ENCODE data around the gene CRYBA2.

Gene CRYBA2

GRCh38 chr2:218958276-218958675, 34.9 kb downstream of the CRYBA2 start:
- TF ChIP-seq CTCF (IDR thresholded peaks at IDR 0.05) = no peak
- DNase-seq = no peak
- Mint-ChIP-seq H3K36me3 (ENCODE audit: low read depth) (no peaks in the 10 kb centered on the region), H3K27ac (no peak overlapping the region), H3K9me3 (no peaks in the 10 kb centered on the region), H3K27me3 (ENCODE audit: low read depth, poor library complexity) (peaks cover 78% of the 10 kb centered on the region), H3K4me3 (peak overlapping the region; percentile 82), H3K4me1 (peaks cover 29% of the 10 kb centered on the region)

- no peak for DNase-seq
- H3K9me3 Mint-ChIP-seq = no peaks in the 10 kb centered on the region
- no peaks in the 10 kb centered on the region for H3K36me3 Mint-ChIP-seq (ENCODE audit: low read depth)
- H3K27me3 Mint-ChIP-seq (ENCODE audit: low read depth, poor library complexity) = peaks cover 76% of the 10 kb centered on the region
- peak overlapping the region; percentile 82 for H3K4me3 Mint-ChIP-seq
- TF ChIP-seq CTCF (IDR thresholded peaks at IDR 0.05) = no peak
- H3K4me1 Mint-ChIP-seq = peaks cover 26% of the 10 kb centered on the region
- no peak overlapping the region for H3K27ac Mint-ChIP-seq
Observed at GRCh38 chr2:218957671-218958070, 35.6 kb downstream of the CRYBA2 start.

- Mint-ChIP-seq H3K4me3 (no peak overlapping the region), H3K36me3 (ENCODE audit: low read depth) (no peaks in the 10 kb centered on the region), H3K27ac (no peak overlapping the region), H3K9me3 (peaks cover 8% of the 10 kb centered on the region), H3K4me1 (peaks cover 18% of the 10 kb centered on the region), H3K27me3 (ENCODE audit: low read depth, poor library complexity) (peaks cover 75% of the 10 kb centered on the region)
- no peak for DNase-seq
- no peak for TF ChIP-seq CTCF (IDR thresholded peaks at IDR 0.05)
Observed at GRCh38 chr2:218956039-218956438, 37.2 kb downstream of the CRYBA2 start.

- no peak overlapping the region for H3K4me3 Mint-ChIP-seq
- no peak overlapping the region for H3K27ac Mint-ChIP-seq
- peaks cover 77% of the 10 kb centered on the region for H3K27me3 Mint-ChIP-seq (ENCODE audit: low read depth, poor library complexity)
- H3K9me3 Mint-ChIP-seq = peaks cover 11% of the 10 kb centered on the region
- H3K4me1 Mint-ChIP-seq = peaks cover 15% of the 10 kb centered on the region
- no peak for TF ChIP-seq CTCF (IDR thresholded peaks at IDR 0.05)
- no peaks in the 10 kb centered on the region for H3K36me3 Mint-ChIP-seq (ENCODE audit: low read depth)
- no peak for DNase-seq
Observed at GRCh38 chr2:218954541-218955300, 38.5 kb downstream of the CRYBA2 start.

GRCh38 chr2:218953366-218953954, 39.8 kb downstream of the CRYBA2 start:
- DNase-seq = no peak
- H3K36me3 Mint-ChIP-seq (ENCODE audit: low read depth) = no peaks in the 10 kb centered on the region
- H3K27ac Mint-ChIP-seq = no peak overlapping the region
- no peak overlapping the region for H3K4me3 Mint-ChIP-seq
- H3K9me3 Mint-ChIP-seq = peaks cover 11% of the 10 kb centered on the region
- H3K27me3 Mint-ChIP-seq (ENCODE audit: low read depth, poor library complexity) = peaks cover 78% of the 10 kb centered on the region
- peaks cover 6% of the 10 kb centered on the region for H3K4me1 Mint-ChIP-seq
- no peak for TF ChIP-seq CTCF (IDR thresholded peaks at IDR 0.05)

- DNase-seq = no peak
- peaks cover 11% of the 10 kb centered on the region for H3K9me3 Mint-ChIP-seq
- peaks cover 74% of the 10 kb centered on the region for H3K27me3 Mint-ChIP-seq (ENCODE audit: low read depth, poor library complexity)
- no peaks in the 10 kb centered on the region for H3K36me3 Mint-ChIP-seq (ENCODE audit: low read depth)
- H3K27ac Mint-ChIP-seq = no peak overlapping the region
- H3K4me3 Mint-ChIP-seq = no peak overlapping the region
- H3K4me1 Mint-ChIP-seq = peaks cover 5% of the 10 kb centered on the region
- TF ChIP-seq CTCF (IDR thresholded peaks at IDR 0.05) = no peak
Observed at GRCh38 chr2:218952160-218952559, 41.1 kb downstream of the CRYBA2 start.
